IMR-90 (cell line): ENCODE results near the gene CUL7. TPM values are rescaled to one million over a fixed set of nuclear protein-coding genes. Genes with fewer than 3 reads are reported as not detected.

ENCODE experiments used
- ATAC-seq: fragments of 200-7000 bp; cut with Tn5 transposase; 2 replicates; pipeline ENCODE4 v1.9.1; 2020; ENCODE audit warnings: low read depth, mild to moderate bottlenecking, moderate library complexity
- Bru-seq: library from RNA; stranded (reverse); fragments of 400-500 nt; gene quantifications from one replicate; lab custom pipeline; 2021; lab: Mats Ljungman, UMichigan
- BruChase-seq, 2 experiments: library from RNA; stranded (reverse); fragments of 400-500 nt; gene quantifications; one replicate each; lab custom pipeline; 2021; lab: Mats Ljungman, UMichigan
- BruUV-seq: library from RNA; stranded (reverse); fragments of 400-500 nt; replicated peaks from 2 replicates; lab custom pipeline; 2021; lab: Mats Ljungman, UMichigan
- CTCF ChIA-PET: fragments of 300-600 bp; formaldehyde crosslinking; extraction: SDS; loops from one replicate; lab custom pipeline; 2021; ENCODE audit warnings: antibody characterized with exemption; lab: Yijun Ruan, JAX
- POLR2A ChIA-PET: fragments of 300-600 bp; sonication (Branson Sonifier 250); formaldehyde crosslinking; loops from one replicate; lab custom pipeline; 2022; ENCODE audit warnings: antibody characterized with exemption; ENCODE audit not compliant: unreplicated experiment; lab: Charles Lee
- DNase-seq: peaks from one replicate; pipeline ENCODE4 v3.0.0; 2013
- H2AFZ ChIP-seq: replicated peaks from 2 replicates; pipeline ENCODE3; 2013; ENCODE audit warnings: low read length, mild to moderate bottlenecking; ENCODE audit not compliant: poor library complexity
- H2AK5ac ChIP-seq: 2 replicates; pipeline ENCODE4 v1.6.1; 2013; ENCODE audit warnings: low read depth, low read length, inconsistent platforms
- H2AK9ac ChIP-seq: replicated peaks from 2 replicates; pipeline ENCODE3; 2013; ENCODE audit warnings: mild to moderate bottlenecking, low read depth, low read length, moderate library complexity; ENCODE audit not compliant: poor library complexity
- H2BK120ac ChIP-seq: 2 replicates; pipeline ENCODE4 v1.6.1; 2013; ENCODE audit warnings: low read depth, low read length, inconsistent platforms
- H2BK15ac ChIP-seq: 3 replicates; pipeline ENCODE4 v1.6.1; 2013; ENCODE audit warnings: low read depth, low read length, inconsistent platforms
- H2BK20ac ChIP-seq: 2 replicates; pipeline ENCODE4 v1.6.1; 2013; ENCODE audit warnings: low read depth, mild to moderate bottlenecking, inconsistent platforms, low read length, moderate library complexity
- H2BK5ac ChIP-seq: 2 replicates; pipeline ENCODE4 v1.6.1; 2013; ENCODE audit warnings: mild to moderate bottlenecking, low read depth, low read length, inconsistent platforms; ENCODE audit not compliant: poor library complexity, severe bottlenecking
- H3K14ac ChIP-seq: replicated peaks from 2 replicates; pipeline ENCODE4 v1.6.1; 2013; ENCODE audit warnings: low read depth, low read length, inconsistent platforms
- H3K18ac ChIP-seq: 2 replicates; pipeline ENCODE4 v1.6.1; 2013; ENCODE audit warnings: low read depth, low read length, control low read depth
- H3K23ac ChIP-seq: 2 replicates; pipeline ENCODE4 v1.6.1; 2013; ENCODE audit warnings: low read depth, low read length, inconsistent platforms
- H3K27ac ChIP-seq: 2 replicates; pipeline ENCODE4 v1.5.1; 2013; ENCODE audit warnings: mild to moderate bottlenecking, control low read depth, low read length; ENCODE audit not compliant: insufficient read depth
- H3K27me3 ChIP-seq: 2 replicates; pipeline ENCODE4 v1.6.1; 2013; ENCODE audit warnings: low read length; ENCODE audit not compliant: control insufficient read depth, insufficient read depth
- H3K36me3 ChIP-seq: 2 replicates; pipeline ENCODE4 v1.6.1; 2013; ENCODE audit warnings: low read length, mixed read lengths; ENCODE audit not compliant: control insufficient read depth, insufficient read depth
- H3K4ac ChIP-seq: 2 replicates; pipeline ENCODE4 v1.6.1; 2013; ENCODE audit warnings: low read depth, low read length, inconsistent platforms
- H3K4me1 ChIP-seq: 2 replicates; pipeline ENCODE4 v1.6.1; 2013; ENCODE audit warnings: low read length, mixed read lengths; ENCODE audit not compliant: control insufficient read depth, insufficient read depth
- H3K4me2 ChIP-seq: 2 replicates; pipeline ENCODE4 v1.6.1; 2013; ENCODE audit warnings: low read depth, mild to moderate bottlenecking, control low read depth, low read length, moderate library complexity
- H3K4me3 ChIP-seq: 2 replicates; pipeline ENCODE4 v1.5.1; 2013; ENCODE audit warnings: low read depth, mild to moderate bottlenecking, control low read depth, low read length, moderate library complexity; ENCODE audit not compliant: insufficient read depth
- H3K56ac ChIP-seq: 2 replicates; pipeline ENCODE4 v1.6.1; 2013; ENCODE audit warnings: low read length, inconsistent platforms; ENCODE audit not compliant: insufficient read depth; ENCODE audit errors: extremely low read depth
- H3K79me1 ChIP-seq, 2 experiments: 2 replicates each; pipeline ENCODE4 v1.6.1; 2013; ENCODE audit warnings: low read length in 2 of 2, inconsistent platforms in 1 of 2, low read depth in 1 of 2
- H3K9ac ChIP-seq: 2 replicates; pipeline ENCODE4 v1.6.1; 2013; ENCODE audit warnings: low read depth, low read length, control low read depth
- H3K9me1 ChIP-seq: 2 replicates; pipeline ENCODE4 v1.6.1; 2013; ENCODE audit warnings: low read length, inconsistent platforms; ENCODE audit not compliant: insufficient read depth
- H3K9me3 ChIP-seq: 2 replicates; pipeline ENCODE4 v1.6.1; 2013; ENCODE audit warnings: low read length; ENCODE audit not compliant: control insufficient read depth, insufficient read depth
- H4K20me1 ChIP-seq: 2 replicates; pipeline ENCODE4 v1.6.1; 2013; ENCODE audit warnings: low read length, inconsistent platforms; ENCODE audit not compliant: insufficient read depth
- H4K5ac ChIP-seq: 2 replicates; pipeline ENCODE4 v1.6.1; 2013; ENCODE audit warnings: mild to moderate bottlenecking, low read depth, low read length, control low read depth
- H4K8ac ChIP-seq, 2 experiments: 2 replicates each; pipeline ENCODE4 v1.6.1; 2013; ENCODE audit warnings: low read depth in 2 of 2, low read length in 2 of 2, control low read depth in 1 of 2, inconsistent platforms in 1 of 2
- H4K91ac ChIP-seq: 2 replicates; pipeline ENCODE4 v1.6.1; 2013; ENCODE audit warnings: low read depth, low read length, inconsistent platforms; ENCODE audit not compliant: insufficient read depth
- BHLHE40 ChIP-seq: fragments of 150-350 bp; IDR thresholded peaks from 2 replicates; pipeline ENCODE4 v1.6.1; 2016; ENCODE audit warnings: mild to moderate bottlenecking, low read depth, low read length
- MAZ ChIP-seq: IDR thresholded peaks from 2 replicates; pipeline ENCODE4 v1.6.1; 2012; ENCODE audit warnings: low read depth, mild to moderate bottlenecking, low read length, improper control_type of control experiment, moderate library complexity, borderline replicate concordance
- MXI1 ChIP-seq: IDR thresholded peaks from 2 replicates; pipeline ENCODE4 v1.6.1; 2012; ENCODE audit warnings: low read depth, mild to moderate bottlenecking, low read length, moderate library complexity, borderline replicate concordance
- NFE2L2 ChIP-seq: fragments of 150-350 bp; IDR thresholded peaks from 2 replicates; pipeline ENCODE4 v1.6.1; 2016; ENCODE audit warnings: low read depth, mild to moderate bottlenecking, low read length
- POLR2A ChIP-seq: IDR thresholded peaks from 2 replicates; pipeline ENCODE4 v1.6.1; 2012; ENCODE audit warnings: mild to moderate bottlenecking, low read depth, low read length
- RAD21 ChIP-seq: IDR thresholded peaks from 2 replicates; pipeline ENCODE4 v1.6.1; 2012; ENCODE audit warnings: low read length, improper control_type of control experiment
- WGBS, 2 experiments: methylation state at CpG; one replicate each; pipeline versions ENCODE4 v1.1.5 to v1.1.7; 2013; ENCODE audit warnings: missing lambda C conversion rate in 2 of 2; ENCODE audit not compliant: insufficient read length in 1 of 2; ENCODE audit errors: extremely low coverage in 2 of 2; 5-methylcytosine and 5-hydroxymethylcytosine counted together
- dilution Hi-C: fragments of 300-500 bp; cut with HindIII; formaldehyde crosslinking; loops from one replicate; pipeline ENCODE4 v1.14.3; 2018; ENCODE audit warnings: low sequenced_read_pairs; ENCODE audit not compliant: unreplicated experiment
- in situ Hi-C: fragments of 300-500 bp; cut with MboI; formaldehyde crosslinking; loops from 3 replicates; pipeline ENCODE4 v1.14.3; 2019; ENCODE audit warnings: low sequenced_read_pairs, inconsistent platforms, mixed read lengths
- intact Hi-C: fragments of 100-400 bp; cut with micrococcal nuclease; formaldehyde crosslinking; loops from 2 replicates; pipeline ENCODE4 v1.10.0; 2022
- long read RNA-seq: library from polyadenylated mRNA; unstranded; transcript quantifications from one replicate; pipeline ENCODE4 v2.0.0, GENCODE V29; 2021; ENCODE audit not compliant: unreplicated experiment
- polyA plus RNA-seq, 3 experiments: library from polyadenylated mRNA; depleted of rRNA; stranded (reverse); fragments of >200 nt; gene quantifications; 2 replicates each; pipeline ENCODE4 v1.2.3, GENCODE V29; 2012; ENCODE audit warnings: low replicate concordance in 1 of 3
- total RNA-seq: library from RNA; depleted of rRNA; stranded (reverse); fragments of >200 nt; gene quantifications from 2 replicates; pipeline ENCODE4 v1.2.3, GENCODE V29; 2012; rRNA removed
- TF ChIP-seq, protein P1 (sequence below): fragments of 150-350 bp; IDR thresholded peaks from 2 replicates; pipeline ENCODE4 v1.6.1; 2016; ENCODE audit warnings: low read depth, mild to moderate bottlenecking, low read length, moderate library complexity, borderline replicate concordance
- TF ChIP-seq, protein P2 (sequence below): conservative IDR thresholded peaks from 2 replicates; pipeline ENCODE4 v1.5.1; 2012; ENCODE audit warnings: mild to moderate bottlenecking, low read depth, low read length, improper control_type of control experiment

CUL7 gene
- 33.3 and 39.3 TPM in 2 replicates for total RNA-seq
- polyA plus RNA-seq (2012; rRNA removed) = 38.0 and 39.9 TPM in 2 replicates
- polyA plus RNA-seq (2012; cell fraction: cytosol; rRNA removed) = 21.6 and 30.2 TPM in 2 replicates
- 102 and 140 TPM in 2 replicates for polyA plus RNA-seq (2012; cell fraction: nucleus; rRNA removed; ENCODE audit: low replicate concordance)
- percentile 75 among the genes with signal in this experiment for Bru-seq, nascent RNA
- percentile 89 among the genes with signal in this experiment for BruChase-seq, experiment 1, labeled RNA remaining after a 6-hour chase
- percentile 84 among the genes with signal in this experiment for BruChase-seq, experiment 2, labeled RNA remaining after a 2-hour chase
- long read RNA-seq, full-length matches to known transcripts = 12 of 68 reads
- long read RNA-seq, partial matches to known transcripts = 38 of 68 reads
- long read RNA-seq, other reads (novel, unspliced or antisense) = 18 of 68 reads

DNA sequence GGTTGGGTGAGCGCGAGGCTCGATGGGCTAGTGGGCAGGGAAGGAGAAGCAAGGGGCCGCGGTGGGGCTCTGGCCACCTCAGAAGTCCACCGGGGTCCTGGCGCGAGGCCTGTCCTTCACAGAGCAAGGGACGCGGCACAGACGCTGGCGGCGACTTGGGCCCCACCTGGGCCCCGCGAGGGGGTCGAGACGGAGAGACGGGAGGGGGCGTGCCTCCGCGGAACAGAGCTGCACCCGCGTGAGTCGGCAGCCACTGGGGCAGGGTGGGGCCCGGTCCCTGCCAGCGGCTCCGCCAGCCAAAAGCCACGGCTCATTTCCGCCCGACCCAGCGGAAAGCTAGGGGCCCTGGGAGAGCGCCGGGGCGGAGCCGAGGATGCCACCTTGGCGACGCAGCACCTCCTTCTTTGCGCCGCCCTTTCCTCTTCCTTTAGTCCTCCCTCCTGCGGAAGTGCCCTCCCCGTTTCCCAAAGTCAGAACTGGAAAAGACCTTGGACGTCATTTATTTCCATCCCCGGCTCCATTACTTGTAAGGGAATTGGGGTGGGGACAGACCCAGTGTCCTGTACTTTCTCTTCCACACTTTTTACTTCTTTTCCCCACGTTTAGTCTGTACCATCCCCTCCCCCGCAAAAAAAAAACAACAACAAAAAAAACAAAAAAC is at the start of gene CUL7:
Gene CUL7 (minus strand): TSS at position 307 of the 661 bp plus-strand sequence. CDS start 1,063 bp downstream, outside the sequence.
- Histone ChIP-seq H2BK120ac (peak within 1 kb of the TSS; percentile 71), H3K4ac (peak within 1 kb of the TSS; percentile 98), H3K9me1 (peaks cover 21% of the 10 kb centered on the region), H2BK5ac (peak within 1 kb of the TSS; percentile 87), H3K23ac (peak within 1 kb of the TSS; percentile 98), H3K4me1 (peaks cover 20% of the 10 kb centered on the region), H4K8ac (peak within 1 kb of the TSS; percentile 84 to 100), H3K79me1 (peaks cover 26 to 60% of the 10 kb centered on the region in 2 experiments), H2AK9ac (peak within 1 kb of the TSS; percentile 100), H3K4me2 (peak within 1 kb of the TSS; percentile 99), H3K27me3 (no peaks in the 10 kb centered on the region), H2BK15ac (peak within 1 kb of the TSS; percentile 54; the same call in 1 of the 3 replicates), H4K91ac (peak within 1 kb of the TSS; percentile 88), H3K56ac (peak within 1 kb of the TSS; percentile 89), H2BK20ac (no peak within 1 kb of the TSS), H2AK5ac (peak within 1 kb of the TSS; percentile 100), H3K27ac (peak within 1 kb of the TSS; percentile 87), H4K20me1 (no peaks in the 10 kb centered on the region), H3K4me3 (peak within 1 kb of the TSS; percentile 68), H4K5ac (peak within 1 kb of the TSS; percentile 99), H3K9me3 (no peaks in the 10 kb centered on the region), H3K18ac (peak within 1 kb of the TSS; percentile 62), H3K14ac (peak within 1 kb of the TSS; percentile 98), H2AFZ (peak within 1 kb of the TSS; percentile 93), H3K36me3 (peaks cover 40% of the 10 kb centered on the region), H3K9ac (peak within 1 kb of the TSS; percentile 95)
- BruUV-seq = no TSS peak
- in situ Hi-C loops = no loop called here
- dilution Hi-C loops = no loop called here
- ChIA-PET POLR2A (interaction anchor here (0.5 to 1.1 kb wide), 5 partner anchors 9 to 303 kb away, joined by 3 to 4 read pairs (median 3); no protein-coding TSS in a partner anchor), CTCF (no interaction called here)
- intact Hi-C loops = loop anchor here (1.0 to 5.0 kb wide), 3 partner anchors 9 to 89 kb away; no protein-coding TSS in a partner anchor
- WGBS, 2 experiments = 0% methylated on average over 14 of the region's 45 CpGs; no CpG with 5 or more reads in 1 of the 2 experiments
- DNase-seq = peak; percentile 93
- TF ChIP-seq RAD21 (peak; percentile 4; the same call in 1 of the 2 replicates), MAZ (peak; percentile 93), NFE2L2 (no peak), MXI1 (peak; percentile 90), POLR2A (peak; percentile 90), BHLHE40 (no peak)
- TF ChIP-seq, protein P1, sequence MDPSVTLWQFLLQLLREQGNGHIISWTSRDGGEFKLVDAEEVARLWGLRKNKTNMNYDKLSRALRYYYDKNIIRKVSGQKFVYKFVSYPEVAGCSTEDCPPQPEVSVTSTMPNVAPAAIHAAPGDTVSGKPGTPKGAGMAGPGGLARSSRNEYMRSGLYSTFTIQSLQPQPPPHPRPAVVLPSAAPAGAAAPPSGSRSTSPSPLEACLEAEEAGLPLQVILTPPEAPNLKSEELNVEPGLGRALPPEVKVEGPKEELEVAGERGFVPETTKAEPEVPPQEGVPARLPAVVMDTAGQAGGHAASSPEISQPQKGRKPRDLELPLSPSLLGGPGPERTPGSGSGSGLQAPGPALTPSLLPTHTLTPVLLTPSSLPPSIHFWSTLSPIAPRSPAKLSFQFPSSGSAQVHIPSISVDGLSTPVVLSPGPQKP = no peak
- TF ChIP-seq, protein P2, sequence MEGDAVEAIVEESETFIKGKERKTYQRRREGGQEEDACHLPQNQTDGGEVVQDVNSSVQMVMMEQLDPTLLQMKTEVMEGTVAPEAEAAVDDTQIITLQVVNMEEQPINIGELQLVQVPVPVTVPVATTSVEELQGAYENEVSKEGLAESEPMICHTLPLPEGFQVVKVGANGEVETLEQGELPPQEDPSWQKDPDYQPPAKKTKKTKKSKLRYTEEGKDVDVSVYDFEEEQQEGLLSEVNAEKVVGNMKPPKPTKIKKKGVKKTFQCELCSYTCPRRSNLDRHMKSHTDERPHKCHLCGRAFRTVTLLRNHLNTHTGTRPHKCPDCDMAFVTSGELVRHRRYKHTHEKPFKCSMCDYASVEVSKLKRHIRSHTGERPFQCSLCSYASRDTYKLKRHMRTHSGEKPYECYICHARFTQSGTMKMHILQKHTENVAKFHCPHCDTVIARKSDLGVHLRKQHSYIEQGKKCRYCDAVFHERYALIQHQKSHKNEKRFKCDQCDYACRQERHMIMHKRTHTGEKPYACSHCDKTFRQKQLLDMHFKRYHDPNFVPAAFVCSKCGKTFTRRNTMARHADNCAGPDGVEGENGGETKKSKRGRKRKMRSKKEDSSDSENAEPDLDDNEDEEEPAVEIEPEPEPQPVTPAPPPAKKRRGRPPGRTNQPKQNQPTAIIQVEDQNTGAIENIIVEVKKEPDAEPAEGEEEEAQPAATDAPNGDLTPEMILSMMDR = 0 out of 2 replicates have a peak, but pooled peaks have one; percentile 5
- ATAC-seq = peak; percentile 95
